HepG2 (cell line): ENCODE measurements around the gene POLN. TPM values are rescaled to one million over a fixed set of nuclear protein-coding genes. Genes with fewer than 3 reads are reported as not detected.

Source experiments
- ATAC-seq: fragments of 200-7000 bp; cut with Tn5 transposase; 3 replicates; pipeline ENCODE4 v1.9.1; 2020; ENCODE audit warnings: mild to moderate bottlenecking, moderate library complexity
- BruUV-seq: library from RNA; stranded (reverse); fragments of 400-500 nt; replicated peaks from 2 replicates; lab custom pipeline; 2021; lab: Mats Ljungman, UMichigan
- CTCF ChIA-PET: fragments of 300-600 bp; formaldehyde crosslinking; extraction: SDS; loops from one replicate; lab custom pipeline; 2021; ENCODE audit warnings: low total read pairs, inconsistent platforms, low intra/inter-chr PET ratio; lab: Yijun Ruan, JAX
- POLR2A ChIA-PET: fragments of 350-600 bp; sonication (Branson Sonifier 250); formaldehyde crosslinking; loops from one replicate; lab custom pipeline; 2020; ENCODE audit warnings: antibody characterized with exemption, inconsistent platforms; lab: Yijun Ruan, JAX
- DNase-seq: peaks from one replicate; pipeline ENCODE4 v3.0.0-alpha.2; 2015; ENCODE audit warnings: low spot score
- FAIRE-seq: peaks from 3 replicates; lab custom pipeline; 2011; peaks lifted over from hg19 to GRCh38; lab: Jason Lieb, UNC
- H2AFZ ChIP-seq: one replicate; pipeline ENCODE4 v1.6.1; 2011; ENCODE audit warnings: low read length, inconsistent platforms
- H3K27ac ChIP-seq: fragments of 300-600 bp; 3 replicates; pipeline ENCODE4 v1.8.0; 2011; ENCODE audit warnings: mixed run types, mild to moderate bottlenecking, mixed read lengths, low read length, inconsistent platforms; ENCODE audit not compliant: insufficient read depth; ENCODE audit errors: extremely low read length
- H3K27me3 ChIP-seq, 2 experiments: fragments of 200-600 bp in 1 of 2; 2 replicates in 1 of 2; 3 replicates in 1 of 2; pipeline versions ENCODE4 v1.6.0 to v1.8.0; 2011; ENCODE audit warnings: low read length in 2 of 2, mild to moderate bottlenecking in 2 of 2, moderate library complexity in 2 of 2, inconsistent platforms in 1 of 2; ENCODE audit not compliant: insufficient read depth in 2 of 2, control insufficient read depth in 1 of 2
- H3K36me3 ChIP-seq, 2 experiments: fragments of 200-600 bp in 1 of 2; replicated peaks in 1 of 2; 2 replicates in 1 of 2; 3 replicates in 1 of 2; pipeline versions ENCODE4 v1.5.1 to v1.8.0; 2011; ENCODE audit warnings: low read length in 2 of 2, inconsistent platforms in 1 of 2; ENCODE audit not compliant: insufficient read depth in 2 of 2, control insufficient read depth in 1 of 2
- H3K4me1 ChIP-seq: 2 replicates; pipeline ENCODE4 v1.5.1; 2012; ENCODE audit warnings: low read length, inconsistent platforms; ENCODE audit not compliant: insufficient read depth
- H3K4me2 ChIP-seq: 2 replicates; pipeline ENCODE4 v1.6.0; 2011; ENCODE audit warnings: low read depth, low read length, inconsistent platforms
- H3K4me3 ChIP-seq, 3 experiments: fragments of 200-600 bp in 1 of 3; sonication (generic), shearing (Covaris generic) in 1 of 3; replicated peaks in 1 of 3; 2 replicates each; pipeline ENCODE4 v1.5.1; 2011 to 2016; ENCODE audit warnings: low read length in 3 of 3, inconsistent platforms in 2 of 3, low read depth in 2 of 3, mild to moderate bottlenecking in 2 of 3, control low read depth in 1 of 3, mixed read lengths in 1 of 3; ENCODE audit not compliant: insufficient read depth in 1 of 3
- H3K79me2 ChIP-seq: one replicate; pipeline ENCODE4 v1.6.1; 2011; ENCODE audit warnings: low read length, inconsistent platforms; ENCODE audit not compliant: insufficient read depth
- H3K9ac ChIP-seq: 2 replicates; pipeline ENCODE4 v1.6.0; 2011; ENCODE audit warnings: mild to moderate bottlenecking, low read depth, low read length, inconsistent platforms; ENCODE audit not compliant: insufficient read depth
- H3K9me3 ChIP-seq: 2 replicates; pipeline ENCODE4 v1.5.1; 2012; ENCODE audit warnings: mild to moderate bottlenecking, low read length
- H4K20me1 ChIP-seq: 2 replicates; pipeline ENCODE4 v1.6.0; 2011; ENCODE audit warnings: inconsistent platforms, mild to moderate bottlenecking, low read length, moderate library complexity; ENCODE audit not compliant: insufficient read depth
- ATF5 ChIP-seq: sonication (generic); formaldehyde crosslinking; IDR thresholded peaks from 2 replicates; pipeline ENCODE4 v1.4.0; 2020; ENCODE audit warnings: mild to moderate bottlenecking, low read depth, missing genetic modification reagents
- BHLHE40 ChIP-seq: IDR thresholded peaks from 2 replicates; pipeline ENCODE4 v1.6.1; 2011; ENCODE audit warnings: low read length, improper control_type of control experiment
- KLF9 ChIP-seq: IDR thresholded peaks from 2 replicates; pipeline ENCODE4 v1.6.1; 2016; ENCODE audit warnings: low read depth
- NR2F1 ChIP-seq, 2 experiments: fragments of 450-650 bp in 1 of 2; formaldehyde crosslinking in 1 of 2; IDR thresholded peaks; 2 replicates each; pipeline versions ENCODE4 v1.5.0 to v1.6.1; 2016 to 2020; ENCODE audit warnings: mild to moderate bottlenecking in 1 of 2, missing compliant biosample characterization in 1 of 2, missing genetic modification reagents in 1 of 2, moderate library complexity in 1 of 2
- PRMT3 ChIP-seq: sonication (generic); formaldehyde crosslinking; IDR thresholded peaks from 2 replicates; pipeline ENCODE4 v1.8.1; 2022; ENCODE audit warnings: low read depth, mild to moderate bottlenecking, moderate library complexity, missing genetic modification reagents, borderline replicate concordance
- RORA ChIP-seq: sonication (generic); formaldehyde crosslinking; IDR thresholded peaks from 2 replicates; pipeline ENCODE4 v1.5.0; 2020; ENCODE audit warnings: mild to moderate bottlenecking, missing genetic modification reagents, moderate library complexity
- THRA ChIP-seq: sonication (generic); formaldehyde crosslinking; IDR thresholded peaks from 2 replicates; pipeline ENCODE4 v1.4.0; 2020; ENCODE audit warnings: missing genetic modification reagents, borderline replicate concordance
- ZC3H13 ChIP-seq: sonication (generic); formaldehyde crosslinking; IDR thresholded peaks from 2 replicates; pipeline ENCODE4 v1.8.1; 2023; ENCODE audit warnings: mild to moderate bottlenecking, missing genetic modification reagents, moderate library complexity
- ZNF274 ChIP-seq: sonication (generic); formaldehyde crosslinking; IDR thresholded peaks from 2 replicates; pipeline ENCODE4 v1.5.1; 2020; ENCODE audit warnings: mild to moderate bottlenecking, missing genetic modification reagents
- WGBS: methylation state at CpG from one replicate; pipeline ENCODE4 v1.1.6; 2017; ENCODE audit warnings: low lambda C conversion rate; 5-methylcytosine and 5-hydroxymethylcytosine counted together
- in situ Hi-C: cut with HindIII; loops from 2 replicates; pipeline ENCODE4 v1.10.0; 2017; ENCODE audit warnings: low pct_unique_long_range_greater_than_20kb; ENCODE audit not compliant: extremely low pct_ligation_motif_present
- intact Hi-C: fragments of 100-400 bp; cut with micrococcal nuclease; formaldehyde crosslinking; loops from one replicate; pipeline ENCODE4 v1.10.0; 2022; ENCODE audit not compliant: unreplicated experiment
- polyA plus RNA-seq, 8 experiments: library from polyadenylated mRNA; depleted of rRNA in 3 of 8; stranded (reverse) in 7 of 8; unstranded in 1 of 8; fragments of >200 nt; fragmentation: Illumina TruSeq in 4 of 8; extraction: Trizol in 4 of 8; gene quantifications; 2 replicates each; pipeline versions ENCODE4 v1.2.1 to v1.2.3, GENCODE V29; 2011 to 2016; ENCODE audit warnings: low read depth in 4 of 8, missing spikeins in 1 of 8, mixed read lengths in 1 of 8; ENCODE audit not compliant: insufficient read depth in 1 of 8
- total RNA-seq, 5 experiments: library from RNA; depleted of rRNA; stranded (reverse); fragments of >200 nt; fragmentation: Illumina TruSeq; extraction: Trizol; gene quantifications; 2 replicates each; pipeline ENCODE4 v1.2.3, GENCODE V29; 2016; ENCODE audit warnings: low read depth in 1 of 5
- TF ChIP-seq, protein P1 (sequence below): fragments of 450-650 bp; IDR thresholded peaks from 2 replicates; pipeline ENCODE4 v1.6.1; 2016

Gene POLN
- total and polyA plus RNA-seq, 2 of the 13 experiments (the other 11 are each of a cell fraction or from before 2014, with no cell fraction given), result 0.93 to 1.5 TPM

- no peak overlapping the region for H3K27ac ChIP-seq
Measured at GRCh38 chr4:2272026-2272827, 30.3 kb upstream of the POLN start.

GRCh38 chr4:2271279-2272025, 29.5 kb upstream of the POLN start:
- H3K9ac ChIP-seq, result no peak overlapping the region
- peaks cover 19 to 76% of the 10 kb centered on the region in 2 experiments; a peak in 4 of 5 replicates for H3K27me3 ChIP-seq
- no peaks in the 10 kb centered on the region for H3K36me3 ChIP-seq
- ChIA-PET POLR2A (no interaction called here), CTCF (no interaction called here)
- H3K9me3 ChIP-seq, result no peaks in the 10 kb centered on the region
- no peaks in the 10 kb centered on the region for H3K4me1 ChIP-seq
- no peak for ATAC-seq
- FAIRE-seq, result no peak
- no TSS peak for BruUV-seq
- H3K4me2 ChIP-seq, result no peak overlapping the region
- no peak overlapping the region for H3K27ac ChIP-seq
- H3K4me3 ChIP-seq, result no peak overlapping the region
- no peak for TF ChIP-seq NR2F1 (CRISPR knock-in tag; IDR thresholded peaks at IDR 0.05)
- no peak for TF ChIP-seq THRA (CRISPR knock-in tag)
- TF ChIP-seq BHLHE40, result no peak
- no peak for TF ChIP-seq KLF9
- no peak for TF ChIP-seq RORA (CRISPR knock-in tag)
- TF ChIP-seq ZC3H13 (CRISPR knock-in tag), result no peak
- TF ChIP-seq ZNF274, result no peak
- TF ChIP-seq ATF5 (CRISPR knock-in tag), result no peak
- H2AFZ ChIP-seq, result no peak overlapping the region
- in situ Hi-C loops (no loop called here), intact Hi-C loops (no loop called here)
- H3K79me2 ChIP-seq, result no peaks in the 10 kb centered on the region
- DNase-seq, result no peak
- WGBS, result 29% methylated on average over 3 of the region's 27 CpGs
- no peaks in the 10 kb centered on the region for H4K20me1 ChIP-seq

More at GRCh38 chr4:2272026-2272827, 30.3 kb upstream of the POLN start:
- no peak for TF ChIP-seq PRMT3 (CRISPR knock-in tag)
- TF ChIP-seq, protein P1, sequence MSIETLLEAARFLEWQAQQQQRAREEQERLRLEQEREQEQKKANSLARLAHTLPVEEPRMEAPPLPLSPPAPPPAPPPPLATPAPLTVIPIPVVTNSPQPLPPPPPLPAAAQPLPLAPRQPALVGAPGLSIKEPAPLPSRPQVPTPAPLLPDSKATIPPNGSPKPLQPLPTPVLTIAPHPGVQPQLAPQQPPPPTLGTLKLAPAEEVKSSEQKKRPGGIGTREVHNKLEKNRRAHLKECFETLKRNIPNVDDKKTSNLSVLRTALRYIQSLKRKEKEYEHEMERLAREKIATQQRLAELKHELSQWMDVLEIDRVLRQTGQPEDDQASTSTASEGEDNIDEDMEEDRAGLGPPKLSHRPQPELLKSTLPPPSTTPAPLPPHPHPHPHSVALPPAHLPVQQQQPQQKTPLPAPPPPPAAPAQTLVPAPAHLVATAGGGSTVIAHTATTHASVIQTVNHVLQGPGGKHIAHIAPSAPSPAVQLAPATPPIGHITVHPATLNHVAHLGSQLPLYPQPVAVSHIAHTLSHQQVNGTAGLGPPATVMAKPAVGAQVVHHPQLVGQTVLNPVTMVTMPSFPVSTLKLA, result peak; percentile 98
- intact Hi-C loops (no loop called here), in situ Hi-C loops (no loop called here)
- Histone ChIP-seq H2AFZ (no peak overlapping the region), H4K20me1 (no peaks in the 10 kb centered on the region), H3K9me3 (no peaks in the 10 kb centered on the region), H3K9ac (no peak overlapping the region), H3K79me2 (no peaks in the 10 kb centered on the region), H3K4me2 (no peak overlapping the region), H3K36me3 (no peaks in the 10 kb centered on the region), H3K4me3 (no peak overlapping the region), H3K4me1 (no peaks in the 10 kb centered on the region), H3K27me3 (peaks cover 19 to 69% of the 10 kb centered on the region in 2 experiments; a peak in 4 of 5 replicates)
- no peak for FAIRE-seq
- WGBS, result 58% methylated on average over 12 of the region's 25 CpGs
- no peak for ATAC-seq
- DNase-seq, result no peak
- BruUV-seq, result no TSS peak
- ChIA-PET CTCF (no interaction called here), POLR2A (no interaction called here)
